HCEC 1CT (cell line): ENCODE results near the gene RPS6KA6.
"Not testable (repeated sequence)": the region's sequence is repeated elsewhere in the genome, so short reads cannot be mapped to it uniquely, and the experiment has no call there.

Experiments used
- DNase-seq: peaks from one replicate; pipeline ENCODE4 v3.0.0-alpha.2; 2017

The RPS6KA6 gene

DNA sequence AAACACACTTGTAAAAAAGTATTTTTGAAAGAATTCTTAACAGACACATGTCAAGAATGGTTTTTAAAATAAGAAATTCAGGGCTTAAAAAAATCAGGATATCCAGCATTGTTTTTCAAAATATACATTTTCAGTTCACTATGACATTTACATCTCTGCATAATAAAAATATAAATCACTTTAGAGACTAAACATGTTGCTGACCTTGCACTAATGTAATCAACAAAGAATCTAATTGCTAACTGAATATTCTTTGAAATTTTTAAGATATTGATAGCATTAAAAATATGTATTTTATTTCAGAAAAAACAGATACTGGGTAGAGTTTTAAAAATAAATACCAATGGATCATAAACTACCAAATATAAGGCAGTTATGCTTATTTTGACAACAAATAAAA, 26.4 kb downstream of the RPS6KA6 start:
- no peak for DNase-seq

DNA sequence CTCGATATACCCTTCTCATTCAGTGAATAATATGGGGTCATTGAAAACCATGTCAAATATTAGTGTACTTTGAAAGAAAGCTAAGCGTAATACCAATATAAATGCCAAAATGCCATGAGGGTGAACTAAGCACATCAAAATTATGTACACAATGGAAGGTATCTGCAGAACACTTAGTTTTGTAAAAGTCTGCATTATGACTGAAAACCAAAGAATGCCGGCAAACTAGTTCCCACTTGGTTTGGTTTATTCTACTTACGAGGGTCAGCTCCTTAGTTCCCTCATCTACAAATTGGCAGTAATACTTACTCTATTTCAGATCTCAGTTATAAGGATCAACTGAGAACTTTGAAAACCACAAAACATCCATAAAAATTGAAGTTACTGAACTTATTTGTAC, 27.3 kb downstream of the RPS6KA6 start:
- DNase-seq = no peak

DNA sequence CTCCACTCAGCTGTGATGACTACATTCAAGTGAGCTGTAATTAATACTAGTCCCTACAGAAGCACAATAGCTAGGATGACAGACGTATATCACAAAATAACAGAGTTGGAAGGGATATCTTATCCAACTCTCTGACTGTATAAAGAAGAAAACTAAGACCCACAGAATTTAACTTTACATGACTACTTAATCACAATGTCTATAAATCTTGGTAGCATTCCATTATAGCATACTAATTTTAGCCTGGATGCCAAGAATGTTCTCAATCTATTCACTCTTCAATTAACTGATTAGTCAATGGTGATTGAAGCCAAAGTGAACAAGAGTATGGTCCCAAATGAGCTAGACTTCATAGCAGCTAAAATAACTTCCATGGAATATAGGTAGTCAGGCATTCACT, 31.2 kb downstream of the RPS6KA6 start:
- DNase-seq = peak; percentile 26

DNA sequence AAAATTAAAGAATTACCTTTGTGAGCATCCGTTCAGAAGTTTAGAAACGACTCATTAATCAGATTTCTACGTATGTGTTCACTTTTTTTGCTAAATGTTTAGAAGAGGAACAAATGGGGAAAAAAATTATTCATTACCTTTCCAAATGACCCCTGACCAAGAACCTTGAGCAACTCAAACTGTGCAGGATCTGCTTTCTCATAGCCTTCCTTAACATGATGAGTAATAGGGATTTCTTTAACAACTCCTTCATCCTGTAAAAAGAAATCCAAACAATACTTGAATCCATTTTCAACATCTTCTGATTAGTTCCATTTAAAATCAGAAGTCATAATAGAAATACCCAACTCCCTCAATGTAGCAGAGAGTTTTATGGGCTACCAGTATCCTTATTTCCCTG, 32.1 kb downstream of the RPS6KA6 start:
- peak; percentile 49 for DNase-seq

DNA sequence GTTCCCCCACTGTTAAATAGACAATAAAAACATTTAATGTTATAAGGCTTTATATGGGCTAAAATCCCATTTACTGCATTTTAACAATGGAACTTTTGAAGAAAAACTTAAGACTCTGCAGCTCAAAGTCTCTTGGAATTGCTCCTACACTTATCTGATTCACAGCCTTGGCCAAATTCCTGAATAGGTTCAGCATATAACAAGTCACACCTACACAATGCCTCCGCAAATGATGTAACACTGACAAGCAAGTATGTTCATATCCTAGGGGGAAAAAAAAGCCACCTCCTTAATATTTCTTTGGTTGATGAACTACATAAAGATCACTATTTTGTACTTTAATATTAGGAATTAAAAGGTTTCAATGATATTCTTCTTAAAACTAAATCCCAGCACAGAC, 34.5 kb downstream of the RPS6KA6 start:
- DNase-seq = no peak

DNA sequence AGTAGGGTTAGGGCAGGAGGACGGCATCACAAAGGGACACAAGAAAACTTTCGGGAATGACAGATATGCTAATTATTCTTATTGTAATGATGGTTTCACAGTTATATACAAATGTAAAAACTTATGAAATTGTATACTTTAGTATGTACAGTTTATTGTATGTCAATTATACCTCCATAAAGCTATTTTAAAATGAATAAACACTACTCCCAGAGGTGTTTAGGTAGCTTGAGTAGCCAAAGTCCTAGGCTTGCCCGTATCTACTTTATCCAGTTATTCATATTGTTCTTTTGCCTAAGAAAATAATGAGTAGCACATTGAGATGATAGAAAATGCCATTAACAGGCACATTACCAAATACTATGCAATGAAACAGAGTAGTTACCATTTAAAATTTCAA, 43.0 kb downstream of the RPS6KA6 start:
- DNase-seq = no peak

DNA sequence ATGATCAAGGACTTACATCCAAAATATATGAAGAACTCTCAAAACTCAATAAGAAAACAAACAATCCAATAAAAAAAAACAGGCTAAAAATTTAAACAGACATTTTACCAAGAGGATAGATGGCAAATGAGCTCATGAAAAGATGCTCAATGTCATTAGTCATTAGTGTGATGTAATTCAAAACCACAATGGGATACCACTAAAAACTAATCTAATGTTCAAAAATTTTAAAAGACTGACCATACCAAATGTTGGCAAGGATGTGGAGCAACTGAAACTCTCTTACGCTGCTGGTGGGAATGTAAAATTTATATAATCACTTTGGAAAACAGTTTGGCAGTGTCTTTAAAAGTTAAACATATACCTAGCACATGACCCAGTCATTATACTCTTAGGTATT, 43.7 kb downstream of the RPS6KA6 start:
- DNase-seq = peak; percentile 56

DNA sequence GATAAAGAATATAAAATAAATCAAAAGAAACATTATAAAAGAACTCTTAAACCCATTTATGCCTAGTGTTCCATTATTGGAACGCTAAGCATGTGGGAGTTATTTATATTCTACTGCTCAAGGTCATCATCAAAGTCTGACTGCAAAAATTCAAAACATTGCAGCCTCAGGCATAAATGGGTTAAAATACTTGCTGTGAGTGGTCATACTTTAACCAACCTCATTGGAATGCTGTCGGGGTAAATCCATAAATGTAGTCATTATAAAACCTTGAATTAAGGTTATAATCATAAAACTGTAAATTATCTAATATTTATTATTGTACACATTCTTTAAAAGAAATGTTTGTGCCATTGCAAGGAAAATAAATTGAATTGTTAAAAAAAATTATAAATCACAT, 55.0 kb downstream of the RPS6KA6 start:
- DNase-seq = peak; percentile 10

DNA sequence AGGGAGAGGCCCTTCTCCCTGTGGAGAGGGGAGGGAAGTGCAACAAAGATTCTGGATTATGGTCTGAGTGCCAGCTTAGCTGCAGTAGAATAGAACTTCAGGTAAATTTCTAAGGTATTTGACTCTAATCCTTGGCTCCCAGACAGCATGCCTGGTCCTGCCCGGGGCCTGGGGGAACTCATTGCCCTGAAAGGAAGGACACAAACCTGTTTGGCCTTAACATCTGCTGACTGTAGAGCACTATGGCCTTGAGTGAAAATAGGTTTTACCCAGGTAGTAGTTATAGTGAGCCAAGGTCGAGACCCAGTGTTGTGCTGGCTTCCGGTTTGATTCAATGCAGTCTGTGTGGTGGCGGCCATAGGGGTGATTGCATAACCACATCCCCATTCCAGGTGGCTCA, 64.4 kb downstream of the RPS6KA6 start:
- DNase-seq = no peak

DNA sequence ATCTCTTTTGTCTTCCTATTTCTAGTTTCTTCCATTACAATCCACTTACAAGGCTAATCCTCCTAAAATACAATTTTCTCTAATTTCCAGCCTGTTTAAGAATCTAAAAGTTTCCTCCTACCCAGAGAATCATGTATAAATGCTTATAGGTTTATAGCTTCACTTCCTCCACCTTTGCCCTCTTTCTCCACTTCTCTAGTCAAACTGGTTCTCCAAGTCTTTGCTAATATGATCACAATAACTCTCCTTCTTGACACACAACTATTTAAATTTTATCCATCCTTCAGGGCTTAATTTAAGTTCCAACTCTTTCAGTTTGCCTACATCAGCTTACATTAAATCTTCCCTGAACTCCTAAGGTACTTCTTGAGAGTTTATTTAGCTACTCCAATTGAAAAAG, 69.2 kb downstream of the RPS6KA6 start:
- no peak for DNase-seq

DNA sequence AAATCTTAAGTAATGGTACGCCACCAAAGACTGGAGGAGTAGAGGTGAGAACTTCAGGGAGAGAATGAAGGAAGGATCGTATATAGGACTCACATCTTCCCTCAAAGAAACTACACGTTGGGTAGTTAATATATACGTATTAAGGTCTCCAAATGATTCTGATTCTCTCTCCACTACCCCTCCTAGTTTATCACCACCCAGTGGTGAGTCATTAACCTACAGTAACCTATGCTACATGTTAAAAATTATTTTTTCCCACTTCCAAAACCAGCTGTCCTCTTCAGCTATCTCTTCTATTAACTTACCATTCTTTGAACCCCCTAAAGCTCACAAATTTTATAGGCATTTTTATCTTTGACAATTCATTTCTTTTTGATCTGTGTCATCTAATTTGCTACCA, 69.7 kb downstream of the RPS6KA6 start:
- DNase-seq = no peak

DNA sequence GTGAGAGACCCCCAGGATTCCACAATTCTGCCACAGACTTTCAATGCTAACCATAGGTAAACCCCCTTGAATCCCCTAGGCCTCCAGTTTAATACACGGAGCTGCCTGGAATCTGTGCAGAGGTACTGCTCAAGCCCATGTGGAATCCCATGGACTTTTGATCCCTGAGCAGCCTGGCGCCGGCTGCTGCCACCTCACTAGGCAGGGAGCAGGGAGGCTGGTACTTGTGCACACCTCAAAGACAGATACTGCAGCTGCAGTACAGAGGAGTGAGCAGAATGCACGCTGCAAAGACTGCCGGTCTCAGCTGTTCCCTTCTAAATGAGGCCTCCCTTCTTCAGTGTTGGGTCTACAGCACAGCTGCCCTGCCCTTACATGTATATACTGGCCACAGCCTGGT, 79.4 kb downstream of the RPS6KA6 start:
- DNase-seq = no peak

DNA sequence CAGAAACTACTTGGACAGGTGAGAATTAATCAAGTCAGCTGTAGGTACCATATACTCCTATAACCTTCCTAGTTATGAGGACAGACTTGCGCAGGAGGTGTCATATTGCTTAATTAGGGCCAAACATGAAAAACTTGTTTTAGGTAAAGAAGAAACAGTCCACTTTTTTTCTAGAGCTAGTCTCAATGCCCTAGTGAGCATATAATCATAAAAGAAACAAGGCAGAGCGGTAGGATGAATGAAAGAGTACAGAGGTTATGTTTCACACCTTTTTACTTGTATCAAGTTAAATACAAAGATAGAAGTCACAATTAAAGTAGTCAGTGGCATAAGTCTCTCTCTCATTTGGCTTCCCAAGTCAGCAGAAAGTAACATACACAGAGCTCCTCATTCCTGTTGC, 88.9 kb downstream of the RPS6KA6 start:
- DNase-seq = no peak

DNA sequence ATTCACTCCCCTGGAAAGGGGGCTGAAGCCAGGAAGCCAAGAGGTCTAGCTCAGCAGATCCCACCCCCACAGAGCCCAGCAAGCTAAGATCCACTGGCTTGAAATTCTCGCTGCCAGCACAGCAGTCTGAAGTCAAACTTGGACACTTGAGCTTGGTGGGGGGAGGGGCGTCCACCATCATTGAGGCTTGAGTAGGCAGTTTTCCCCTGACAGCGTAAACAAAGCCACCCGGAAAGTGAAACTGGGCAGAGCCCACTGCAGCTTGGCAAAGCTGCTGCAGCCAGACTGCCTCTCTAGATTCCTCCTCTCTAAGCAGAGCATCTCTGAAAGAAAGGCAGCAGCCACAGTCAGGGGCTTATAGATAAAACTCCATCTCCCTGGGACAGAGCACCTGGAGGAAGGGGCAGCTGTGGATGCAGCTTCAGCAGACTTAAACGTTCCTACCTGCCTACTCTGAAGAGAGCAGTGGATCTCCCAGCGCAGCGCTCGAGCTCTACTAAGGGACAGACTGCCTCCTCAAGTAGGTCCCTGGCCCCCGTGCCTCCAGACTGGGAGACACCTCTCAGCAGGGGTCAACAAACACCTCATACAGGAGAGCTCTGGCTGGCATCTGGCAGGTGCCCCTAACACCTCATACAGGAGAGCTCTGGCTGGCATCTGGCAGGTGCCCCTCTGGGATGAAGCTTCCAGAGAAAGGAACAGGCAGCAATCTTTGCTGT, 108.4 kb downstream of the RPS6KA6 start:
- not testable (repeated sequence) for DNase-seq

DNA sequence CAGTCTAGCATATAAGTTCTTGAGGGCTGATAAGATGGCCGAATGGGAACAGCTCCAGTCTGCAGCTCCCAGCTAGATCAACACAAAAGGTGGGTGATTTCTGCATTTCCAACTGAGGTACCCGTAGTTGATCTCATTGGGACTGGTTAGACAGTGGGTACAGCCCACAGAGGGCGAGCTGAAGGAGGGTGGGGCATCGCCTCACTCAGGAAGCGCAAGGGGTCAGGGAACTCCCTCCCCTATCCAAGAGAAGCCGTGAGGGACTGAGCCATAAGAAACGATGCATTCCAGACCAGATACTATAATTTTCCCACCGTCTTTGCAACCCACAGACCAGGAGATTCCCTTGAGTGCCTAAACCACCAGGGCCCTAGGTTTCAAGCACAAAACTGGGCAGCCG, 109.0 kb downstream of the RPS6KA6 start:
- DNase-seq = no peak

DNA sequence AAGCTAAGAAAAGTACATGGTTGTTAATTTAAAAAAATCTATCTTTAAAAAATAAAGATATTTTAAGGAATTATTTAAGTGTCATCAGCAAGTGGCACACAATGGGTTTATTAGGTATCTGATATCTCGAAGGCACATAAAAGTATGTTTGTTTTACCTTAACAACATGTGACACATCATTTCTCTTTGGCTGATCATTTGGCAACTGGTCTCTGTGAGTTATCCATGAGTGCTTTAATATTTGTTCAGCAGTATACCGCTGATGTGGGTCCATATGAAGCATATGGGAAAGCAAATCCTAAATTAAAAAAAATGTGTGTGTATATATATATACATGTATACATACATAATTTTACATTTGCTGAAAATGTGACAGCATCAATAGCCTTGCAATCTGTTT, 123.2 kb downstream of the RPS6KA6 start:
- DNase-seq = no peak

DNA sequence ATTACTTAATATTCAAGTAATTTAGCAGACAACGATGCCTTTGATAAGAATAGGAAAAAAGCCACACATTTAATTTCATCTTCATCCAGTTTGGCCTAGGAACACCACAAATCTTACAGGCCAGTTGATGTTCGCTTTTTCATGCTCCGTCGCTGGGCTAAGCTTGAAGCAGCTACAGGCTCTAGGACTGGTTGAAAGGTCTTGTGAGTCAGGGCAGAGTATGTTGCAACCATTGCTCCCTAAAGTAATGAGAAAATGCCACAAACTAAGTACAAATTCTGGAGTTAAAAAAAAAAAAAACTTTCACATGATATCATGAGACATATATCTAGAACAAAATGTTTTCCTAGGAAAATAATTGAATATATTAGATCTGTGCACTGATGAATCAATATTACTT, 123.8 kb downstream of the RPS6KA6 start:
- DNase-seq = peak; percentile 59

DNA sequence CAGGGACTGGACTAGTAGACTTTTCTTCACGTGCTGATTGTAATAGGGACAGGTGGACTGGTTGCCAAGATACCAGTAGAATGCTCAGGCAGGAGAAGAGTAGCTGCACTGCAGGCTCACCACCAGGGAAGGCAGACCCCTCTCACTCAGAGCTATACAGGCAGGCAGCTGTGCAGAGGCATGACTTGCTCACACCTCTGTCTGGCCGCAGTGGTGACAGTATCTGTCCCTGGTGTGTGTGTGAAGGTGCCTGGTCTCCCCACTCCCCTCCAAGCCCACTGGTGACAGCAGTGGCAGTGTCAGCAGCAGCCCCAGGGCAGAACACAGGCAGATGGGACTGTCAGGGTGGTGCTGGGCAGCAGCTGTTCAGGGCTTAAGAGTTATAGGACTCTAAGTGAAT, 140.7 kb downstream of the RPS6KA6 start:
- DNase-seq = no peak

DNA sequence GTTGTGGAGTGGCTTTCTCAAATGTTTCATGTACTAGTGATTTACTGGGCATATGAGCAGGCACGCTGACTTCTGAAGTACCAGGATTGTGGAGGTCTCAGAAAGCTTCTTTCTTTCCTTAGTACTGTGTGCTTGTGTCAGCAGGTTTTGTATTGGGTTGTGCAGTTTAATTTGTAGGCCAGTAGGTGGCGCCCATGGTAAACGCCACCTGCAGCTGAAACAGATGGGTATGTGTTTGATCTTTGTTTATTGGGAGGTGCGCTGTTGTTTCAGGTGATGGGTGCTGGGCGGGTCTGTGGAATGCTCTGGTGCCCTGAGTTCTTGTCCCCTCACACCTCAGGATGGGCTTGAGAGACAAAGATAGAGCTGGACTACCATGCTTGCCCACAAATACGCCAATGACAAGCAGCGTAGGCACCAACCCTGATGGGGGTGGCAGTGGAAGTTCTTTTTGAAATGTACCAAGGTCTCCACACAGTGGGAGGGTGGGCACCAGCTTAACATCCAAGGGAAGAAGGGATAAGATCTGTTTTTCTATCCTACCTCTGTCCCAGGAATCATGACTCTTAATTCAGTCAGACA, 141.5 kb downstream of the RPS6KA6 start:
- peak; percentile 13 for DNase-seq

DNA sequence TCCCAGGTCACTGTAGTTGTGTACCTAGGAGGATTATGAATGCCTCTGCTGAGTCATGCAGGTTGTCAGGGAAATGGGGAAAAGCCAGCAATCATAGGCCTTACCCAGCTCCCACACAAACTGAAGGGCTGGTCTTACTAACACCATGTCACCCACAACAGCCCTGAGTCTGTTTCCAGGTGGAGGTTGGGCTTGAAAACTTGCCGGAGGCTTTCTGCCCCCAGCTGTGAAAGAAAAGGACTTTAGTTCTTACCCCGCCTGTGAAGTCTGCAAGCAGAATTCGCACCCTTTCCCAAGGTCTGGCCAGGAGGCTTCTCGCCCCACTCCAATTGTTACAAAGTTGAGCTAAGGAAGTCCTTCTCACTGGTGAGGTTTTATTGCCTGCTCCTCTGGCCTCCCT, 143.9 kb downstream of the RPS6KA6 start:
- no peak for DNase-seq
